Mammary epithelial cell (primary cell): Measurements from ENCODE around the gene ATAD3B.

Source experiments
- EZH2 ChIP-seq: IDR thresholded peaks from 2 replicates; pipeline ENCODE4 v1.6.1; 2012; ENCODE audit warnings: low read length, inconsistent platforms, borderline replicate concordance
- TF ChIP-seq, protein P1 (sequence below), 2 donors: IDR thresholded peaks in 1 of 2; conservative IDR thresholded peaks in 1 of 2; 2 replicates each; pipeline ENCODE4 v1.5.1; 2011 to 2012; ENCODE audit warnings: inconsistent platforms in 2 of 2, low read length in 2 of 2, mild to moderate bottlenecking in 2 of 2, control low read depth in 1 of 2, low read depth in 1 of 2; ENCODE audit not compliant: insufficient read depth in 1 of 2; ENCODE audit errors: extremely low read depth in 1 of 2

DNA sequence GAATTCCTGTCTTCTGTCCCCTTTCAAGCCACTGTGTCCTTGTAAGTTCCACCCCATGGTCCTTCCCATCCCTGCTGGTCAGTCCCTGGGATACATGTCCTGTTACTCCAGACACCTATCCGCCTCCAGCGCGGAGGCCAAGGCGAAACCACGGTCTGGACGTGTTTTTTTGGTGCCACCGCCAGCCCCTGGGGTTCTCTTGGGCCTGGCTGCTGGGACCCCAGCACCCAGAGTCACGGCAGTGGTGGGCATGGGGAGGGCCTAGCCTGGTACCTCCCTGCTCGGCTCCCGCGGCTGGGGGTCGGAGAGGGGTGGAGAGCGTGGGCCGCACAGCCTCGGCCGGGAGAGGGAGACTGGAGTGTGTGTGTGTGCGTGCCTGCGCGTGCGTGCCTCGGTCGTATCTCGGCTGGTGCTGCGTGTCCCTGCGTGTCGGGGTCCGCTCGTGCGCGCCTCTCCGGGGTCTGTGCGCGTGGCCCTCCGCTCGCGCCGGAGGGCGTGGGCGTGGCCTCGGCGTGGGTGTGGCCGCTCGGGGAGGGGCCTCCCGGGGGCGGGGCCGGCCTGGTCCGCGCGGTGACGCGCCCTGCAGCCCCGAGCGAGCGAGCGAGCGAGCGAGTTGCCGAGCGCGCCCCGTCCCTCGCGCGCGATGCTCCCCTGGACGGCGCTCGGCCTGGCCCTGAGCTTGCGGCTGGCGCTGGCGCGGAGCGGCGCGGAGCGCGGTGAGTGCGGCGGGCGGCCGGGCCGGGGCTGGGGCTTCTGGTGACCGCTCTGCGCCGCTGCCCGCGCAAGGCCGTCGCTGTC lies 36.3 kb upstream of the ATAD3B start, which contains the start of gene VWA1:
- TF ChIP-seq, protein P1, sequence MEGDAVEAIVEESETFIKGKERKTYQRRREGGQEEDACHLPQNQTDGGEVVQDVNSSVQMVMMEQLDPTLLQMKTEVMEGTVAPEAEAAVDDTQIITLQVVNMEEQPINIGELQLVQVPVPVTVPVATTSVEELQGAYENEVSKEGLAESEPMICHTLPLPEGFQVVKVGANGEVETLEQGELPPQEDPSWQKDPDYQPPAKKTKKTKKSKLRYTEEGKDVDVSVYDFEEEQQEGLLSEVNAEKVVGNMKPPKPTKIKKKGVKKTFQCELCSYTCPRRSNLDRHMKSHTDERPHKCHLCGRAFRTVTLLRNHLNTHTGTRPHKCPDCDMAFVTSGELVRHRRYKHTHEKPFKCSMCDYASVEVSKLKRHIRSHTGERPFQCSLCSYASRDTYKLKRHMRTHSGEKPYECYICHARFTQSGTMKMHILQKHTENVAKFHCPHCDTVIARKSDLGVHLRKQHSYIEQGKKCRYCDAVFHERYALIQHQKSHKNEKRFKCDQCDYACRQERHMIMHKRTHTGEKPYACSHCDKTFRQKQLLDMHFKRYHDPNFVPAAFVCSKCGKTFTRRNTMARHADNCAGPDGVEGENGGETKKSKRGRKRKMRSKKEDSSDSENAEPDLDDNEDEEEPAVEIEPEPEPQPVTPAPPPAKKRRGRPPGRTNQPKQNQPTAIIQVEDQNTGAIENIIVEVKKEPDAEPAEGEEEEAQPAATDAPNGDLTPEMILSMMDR (conservative IDR thresholded peaks at IDR 0.05 in 1 of 2, IDR thresholded peaks at IDR 0.05 in 1 of 2; ENCODE audit: extremely low read depth in 1 of 2, insufficient read depth in 1 of 2, low read depth in 1 of 2, low read length in 2 of 2), result no peak
- TF ChIP-seq EZH2, result no peak
